CD4-positive, alpha-beta T cell (primary cell): ENCODE results near the gene ARNT2. TPM values are rescaled to one million over a fixed set of nuclear protein-coding genes. Genes with fewer than 3 reads are reported as not detected.

Experiments
- ATAC-seq: fragments of 200-7000 bp; cut with Tn5 transposase; one replicate; pipeline ENCODE4 v1.10.0; 2022; ENCODE audit warnings: mild to moderate bottlenecking; ENCODE audit not compliant: poor library complexity
- CTCF ChIA-PET: fragments of 350-600 bp; sonication (Branson Sonifier 250); formaldehyde crosslinking; loops from one replicate; lab custom pipeline; 2021; ENCODE audit warnings: antibody characterized with exemption, inconsistent platforms; lab: Charles Lee
- POLR2A ChIA-PET: fragments of 350-600 bp; sonication (Branson Sonifier 250); formaldehyde crosslinking; loops from one replicate; lab custom pipeline; 2021; ENCODE audit warnings: antibody characterized with exemption, inconsistent platforms; lab: Charles Lee
- DNase-seq, 14 experiments: peaks; one replicate each; pipeline ENCODE4 v3.0.0-alpha.2; 2013 to 2020; ENCODE audit warnings: mixed read lengths in 2 of 14
- H3K27ac ChIP-seq, 2 donors: one replicate each; pipeline versions ENCODE4 v1.5.1 to v1.7.0; 2013; ENCODE audit warnings: low read length in 2 of 2, low read depth in 1 of 2, mild to moderate bottlenecking in 1 of 2
- H3K27me3 ChIP-seq, 2 experiments: 1 replicate in 1 of 2; 2 replicates in 1 of 2; pipeline versions ENCODE4 v1.6.1 to v1.7.0; 2013; ENCODE audit warnings: low read length in 2 of 2, control low read depth in 1 of 2, mild to moderate bottlenecking in 1 of 2, moderate library complexity in 1 of 2; ENCODE audit not compliant: insufficient read depth in 2 of 2, control insufficient read depth in 1 of 2
- H3K36me3 ChIP-seq: one replicate; pipeline ENCODE4 v1.6.1; 2013; ENCODE audit warnings: low read length, control low read depth; ENCODE audit not compliant: insufficient read depth
- H3K4me1 ChIP-seq: one replicate; pipeline ENCODE4 v1.6.1; 2013; ENCODE audit warnings: low read length, control low read depth; ENCODE audit not compliant: insufficient read depth
- H3K4me3 ChIP-seq: one replicate; pipeline ENCODE4 v1.5.1; 2013; ENCODE audit warnings: mild to moderate bottlenecking, low read length, moderate library complexity
- H3K9me3 ChIP-seq, 2 experiments: 1 replicate in 1 of 2; 2 replicates in 1 of 2; pipeline versions ENCODE4 v1.6.1 to v1.7.0; 2013; ENCODE audit warnings: low read length in 2 of 2, mild to moderate bottlenecking in 2 of 2, control low read depth in 1 of 2, moderate library complexity in 1 of 2; ENCODE audit not compliant: control insufficient read depth in 1 of 2, insufficient read depth in 1 of 2
- H3K27ac Mint-ChIP-seq: one replicate; pipeline ENCODE4 v1.8.0; 2020; ENCODE audit warnings: mixed read lengths
- H3K27me3 Mint-ChIP-seq: one replicate; pipeline ENCODE4 v1.8.0; 2021; ENCODE audit warnings: mixed read lengths
- H3K36me3 Mint-ChIP-seq: one replicate; pipeline ENCODE4 v1.8.0; 2021; ENCODE audit warnings: low read depth, mixed read lengths
- H3K4me1 Mint-ChIP-seq: one replicate; pipeline ENCODE4 v1.8.0; 2021; ENCODE audit warnings: low read depth, mixed read lengths
- H3K4me3 Mint-ChIP-seq: one replicate; pipeline ENCODE4 v1.8.0; 2020; ENCODE audit warnings: mild to moderate bottlenecking, mixed read lengths
- H3K9me3 Mint-ChIP-seq: one replicate; pipeline ENCODE4 v1.8.0; 2020; ENCODE audit warnings: mixed read lengths
- intact Hi-C, 2 experiments: fragments of 100-400 bp; cut with DNase I in 1 of 2; cut with micrococcal nuclease in 1 of 2; formaldehyde crosslinking; loops; one replicate each; pipeline versions ENCODE4 v1.15.1 to v1.9.0; 2023 to 2025; cut with DNase I, micrococcal nuclease
- total RNA-seq, 174 experiments: library from RNA in 2 of 174; stranded (reverse) in 2 of 174; gene quantifications; one replicate each; pipeline ENCODE4 v1.2.3 and lab custom pipeline; 2021 to 2026
- TF ChIP-seq, protein P1 (sequence below): fragments of 200-600 bp; IDR thresholded peaks from one replicate; pipeline ENCODE4 v1.8.0; 2022; ENCODE audit warnings: antibody characterized with exemption, mild to moderate bottlenecking

ARNT2 gene
- total RNA-seq, 2 experiments from 2014 or later, result not detected

- Mint-ChIP-seq H3K4me1 (no peaks in the 10 kb centered on the region), H3K9me3 (no peaks in the 10 kb centered on the region), H3K36me3 (no peaks in the 10 kb centered on the region), H3K4me3 (no peak overlapping the region), H3K27me3 (no peaks in the 10 kb centered on the region), H3K27ac (no peak overlapping the region)
- ATAC-seq (no peak), DNase-seq (no peak)
- H3K4me1 ChIP-seq, result no peaks in the 10 kb centered on the region
- H3K27ac ChIP-seq, result no peak overlapping the region
- intact Hi-C loops, result no loop called here
- H3K9me3 ChIP-seq, result peaks cover 0 to 7% of the 10 kb centered on the region in 2 experiments
- H3K4me3 ChIP-seq, result no peak overlapping the region
- POLR2A ChIA-PET, result no interaction called here
- TF ChIP-seq, protein P1, sequence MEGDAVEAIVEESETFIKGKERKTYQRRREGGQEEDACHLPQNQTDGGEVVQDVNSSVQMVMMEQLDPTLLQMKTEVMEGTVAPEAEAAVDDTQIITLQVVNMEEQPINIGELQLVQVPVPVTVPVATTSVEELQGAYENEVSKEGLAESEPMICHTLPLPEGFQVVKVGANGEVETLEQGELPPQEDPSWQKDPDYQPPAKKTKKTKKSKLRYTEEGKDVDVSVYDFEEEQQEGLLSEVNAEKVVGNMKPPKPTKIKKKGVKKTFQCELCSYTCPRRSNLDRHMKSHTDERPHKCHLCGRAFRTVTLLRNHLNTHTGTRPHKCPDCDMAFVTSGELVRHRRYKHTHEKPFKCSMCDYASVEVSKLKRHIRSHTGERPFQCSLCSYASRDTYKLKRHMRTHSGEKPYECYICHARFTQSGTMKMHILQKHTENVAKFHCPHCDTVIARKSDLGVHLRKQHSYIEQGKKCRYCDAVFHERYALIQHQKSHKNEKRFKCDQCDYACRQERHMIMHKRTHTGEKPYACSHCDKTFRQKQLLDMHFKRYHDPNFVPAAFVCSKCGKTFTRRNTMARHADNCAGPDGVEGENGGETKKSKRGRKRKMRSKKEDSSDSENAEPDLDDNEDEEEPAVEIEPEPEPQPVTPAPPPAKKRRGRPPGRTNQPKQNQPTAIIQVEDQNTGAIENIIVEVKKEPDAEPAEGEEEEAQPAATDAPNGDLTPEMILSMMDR, result no peak
- no peaks in the 10 kb centered on the region for H3K36me3 ChIP-seq
- peaks cover 0 to 5% of the 10 kb centered on the region in 2 experiments for H3K27me3 ChIP-seq
- CTCF ChIA-PET, result no interaction called here
These were observed 170.4 kb downstream of the ARNT2 start for GRCh38 chr15:80574590-80574989.

GRCh38 chr15:80576519-80577090 is 172.4 kb downstream of the ARNT2 start:
- no peaks in the 10 kb centered on the region for H3K9me3 Mint-ChIP-seq
- Histone ChIP-seq H3K27me3 (peaks cover 0 to 4% of the 10 kb centered on the region in 2 experiments), H3K4me1 (no peaks in the 10 kb centered on the region), H3K36me3 (no peaks in the 10 kb centered on the region), H3K27ac (no peak overlapping the region), H3K4me3 (no peak overlapping the region), H3K9me3 (peaks cover 0 to 7% of the 10 kb centered on the region in 2 experiments)
- TF ChIP-seq, protein P1, result no peak
- POLR2A ChIA-PET, result no interaction called here
- H3K27me3 Mint-ChIP-seq, result no peaks in the 10 kb centered on the region
- intact Hi-C loops, result no loop called here
- ATAC-seq (no peak), DNase-seq (no peak)
- no peaks in the 10 kb centered on the region for H3K36me3 Mint-ChIP-seq
- no peak overlapping the region for H3K4me3 Mint-ChIP-seq
- H3K4me1 Mint-ChIP-seq, result no peaks in the 10 kb centered on the region
- no peak overlapping the region for H3K27ac Mint-ChIP-seq
- CTCF ChIA-PET, result no interaction called here

DNA sequence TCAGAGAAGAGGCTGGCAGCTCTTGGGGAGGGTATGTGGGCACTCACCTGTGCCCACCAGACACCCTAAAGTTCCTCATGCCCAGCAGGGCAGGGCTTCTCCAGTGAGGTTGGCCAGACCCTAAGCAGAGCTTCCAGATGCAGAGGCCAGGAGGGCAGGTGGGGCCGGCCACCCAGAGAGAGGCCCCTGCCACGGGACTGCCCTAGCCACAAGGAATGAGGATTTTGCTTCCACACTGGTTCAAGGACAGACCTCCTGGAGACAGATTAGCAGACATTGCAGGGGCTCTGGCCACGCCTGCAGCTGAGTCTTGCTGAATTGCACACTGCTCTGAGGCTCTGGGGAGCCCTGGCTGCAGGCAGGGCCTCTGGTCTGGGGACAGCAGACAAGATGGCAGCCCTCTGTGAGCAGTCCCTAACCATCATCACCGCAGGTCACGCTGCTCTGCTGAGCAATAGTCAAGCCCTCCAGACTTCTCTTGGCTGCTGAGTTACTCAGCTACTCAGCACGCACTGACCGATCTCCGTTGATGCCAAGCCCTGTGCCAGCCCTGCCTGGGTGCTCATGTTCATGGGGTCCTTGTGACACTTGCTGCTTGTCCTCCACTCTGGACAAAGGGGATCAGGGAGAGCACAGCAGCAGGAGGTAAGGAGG is 173.5 kb downstream of the ARNT2 start:
- ATAC-seq, result no peak
- Histone ChIP-seq H3K36me3 (no peaks in the 10 kb centered on the region), H3K4me3 (no peak overlapping the region), H3K27me3 (peaks cover 0 to 4% of the 10 kb centered on the region in 2 experiments), H3K9me3 (peaks cover 0 to 7% of the 10 kb centered on the region in 2 experiments), H3K27ac (no peak overlapping the region), H3K4me1 (no peaks in the 10 kb centered on the region)
- POLR2A ChIA-PET, result no interaction called here
- CTCF ChIA-PET, result no interaction called here
- no peaks in the 10 kb centered on the region for H3K36me3 Mint-ChIP-seq
- no peaks in the 10 kb centered on the region for H3K4me1 Mint-ChIP-seq
- H3K27ac Mint-ChIP-seq, result no peak overlapping the region
- no peaks in the 10 kb centered on the region for H3K9me3 Mint-ChIP-seq
- DNase-seq, result no peak
- TF ChIP-seq, protein P1, result no peak
- intact Hi-C loops, result no loop called here
- H3K4me3 Mint-ChIP-seq, result no peak overlapping the region
- no peaks in the 10 kb centered on the region for H3K27me3 Mint-ChIP-seq
